ES-I3 (cell line): ENCODE measurements around the gene ABCB1.

ENCODE experiments used
- H3K36me3 ChIP-seq: 2 replicates; pipeline ENCODE4 v1.6.1; 2013; ENCODE audit warnings: mild to moderate bottlenecking, low read length, control low read depth, moderate library complexity; ENCODE audit not compliant: insufficient read depth
- H3K4me1 ChIP-seq: 2 replicates; pipeline ENCODE4 v1.6.1; 2013; ENCODE audit warnings: mild to moderate bottlenecking, control low read depth, low read length; ENCODE audit not compliant: insufficient read depth
- H3K9ac ChIP-seq: 2 replicates; pipeline ENCODE4 v1.6.1; 2013; ENCODE audit warnings: low read depth, mild to moderate bottlenecking, low read length, moderate library complexity
- H3K9me3 ChIP-seq: 2 replicates; pipeline ENCODE4 v1.6.1; 2013; ENCODE audit warnings: mild to moderate bottlenecking, low read length, moderate library complexity; ENCODE audit not compliant: control insufficient read depth, insufficient read depth

ABCB1 gene

GRCh38 chr7:87600130-87601124, at the start of gene ABCB1:
Gene ABCB1 (minus strand): TSS chr7:87600884. CDS start chr7:87600184, 700 bp downstream.
- Histone ChIP-seq H3K36me3 (no peaks in the 10 kb centered on the region), H3K9me3 (no peaks in the 10 kb centered on the region), H3K9ac (peak within 1 kb of the TSS; percentile 77; the same call in 1 of the 2 replicates), H3K4me1 (no peaks in the 10 kb centered on the region)

GRCh38 chr7:87648316-87648715, 47.6 kb upstream of the ABCB1 start:
- no peaks in the 10 kb centered on the region for H3K9me3 ChIP-seq

GRCh38 chr7:87645446-87645845, 44.8 kb upstream of the ABCB1 start:
- Histone ChIP-seq H3K36me3 (no peaks in the 10 kb centered on the region), H3K9ac (no peak overlapping the region), H3K4me1 (no peaks in the 10 kb centered on the region), H3K9me3 (no peaks in the 10 kb centered on the region)

More at GRCh38 chr7:87648316-87648715, 47.6 kb upstream of the ABCB1 start:
- Histone ChIP-seq H3K4me1 (no peaks in the 10 kb centered on the region), H3K9ac (no peak overlapping the region), H3K36me3 (no peaks in the 10 kb centered on the region)

- Histone ChIP-seq H3K9me3 (no peaks in the 10 kb centered on the region), H3K36me3 (no peaks in the 10 kb centered on the region), H3K4me1 (no peaks in the 10 kb centered on the region), H3K9ac (no peak overlapping the region)
Measured at GRCh38 chr7:87635921-87636320, 35.2 kb upstream of the ABCB1 start.

- Histone ChIP-seq H3K9me3 (no peaks in the 10 kb centered on the region), H3K9ac (peak overlapping the region; percentile 72; the same call in 1 of the 2 replicates), H3K36me3 (no peaks in the 10 kb centered on the region), H3K4me1 (no peaks in the 10 kb centered on the region)
Measured at GRCh38 chr7:87628780-87629569, 28.3 kb upstream of the ABCB1 start.

- H3K36me3 ChIP-seq = no peaks in the 10 kb centered on the region
- no peaks in the 10 kb centered on the region for H3K9me3 ChIP-seq
- peak overlapping the region; percentile 72; the same call in 1 of the 2 replicates for H3K9ac ChIP-seq
Measured at GRCh38 chr7:87627634-87627994, 26.9 kb upstream of the ABCB1 start.

GRCh38 chr7:87625101-87625500, 24.4 kb upstream of the ABCB1 start:
- Histone ChIP-seq H3K4me1 (no peaks in the 10 kb centered on the region), H3K9me3 (no peaks in the 10 kb centered on the region), H3K9ac (no peak overlapping the region)

More at GRCh38 chr7:87627634-87627994, 26.9 kb upstream of the ABCB1 start:
- H3K4me1 ChIP-seq = no peaks in the 10 kb centered on the region

GRCh38 chr7:87624628-87625027, 23.9 kb upstream of the ABCB1 start:
- Histone ChIP-seq H3K4me1 (no peaks in the 10 kb centered on the region), H3K9ac (no peak overlapping the region), H3K36me3 (no peaks in the 10 kb centered on the region), H3K9me3 (no peaks in the 10 kb centered on the region)

More at GRCh38 chr7:87625101-87625500, 24.4 kb upstream of the ABCB1 start:
- H3K36me3 ChIP-seq = no peaks in the 10 kb centered on the region

GRCh38 chr7:87615197-87615596, 14.5 kb upstream of the ABCB1 start:
- no peaks in the 10 kb centered on the region for H3K36me3 ChIP-seq
- no peaks in the 10 kb centered on the region for H3K9me3 ChIP-seq
- H3K4me1 ChIP-seq = no peaks in the 10 kb centered on the region
- no peak overlapping the region for H3K9ac ChIP-seq

- Histone ChIP-seq H3K4me1 (no peaks in the 10 kb centered on the region), H3K9ac (no peak overlapping the region), H3K36me3 (no peaks in the 10 kb centered on the region), H3K9me3 (no peaks in the 10 kb centered on the region)
Measured at GRCh38 chr7:87609916-87610315, 9.2 kb upstream of the ABCB1 start.

GRCh38 chr7:87608431-87608830, 7.7 kb upstream of the ABCB1 start:
- H3K36me3 ChIP-seq = no peaks in the 10 kb centered on the region
- no peaks in the 10 kb centered on the region for H3K9me3 ChIP-seq
- no peaks in the 10 kb centered on the region for H3K4me1 ChIP-seq
- H3K9ac ChIP-seq = no peak overlapping the region

- Histone ChIP-seq H3K4me1 (no peaks in the 10 kb centered on the region), H3K36me3 (no peaks in the 10 kb centered on the region), H3K9ac (no peak overlapping the region), H3K9me3 (no peaks in the 10 kb centered on the region)
Measured at GRCh38 chr7:87604264-87604663, 3.6 kb upstream of the ABCB1 start.

- no peaks in the 10 kb centered on the region for H3K9me3 ChIP-seq
- H3K36me3 ChIP-seq = no peaks in the 10 kb centered on the region
- H3K4me1 ChIP-seq = no peaks in the 10 kb centered on the region
- no peak overlapping the region for H3K9ac ChIP-seq
Measured at GRCh38 chr7:87599336-87599735, 1.3 kb downstream of the ABCB1 start.

- Histone ChIP-seq H3K9me3 (no peaks in the 10 kb centered on the region), H3K4me1 (no peaks in the 10 kb centered on the region), H3K9ac (no peak overlapping the region), H3K36me3 (no peaks in the 10 kb centered on the region)
Measured at GRCh38 chr7:87598234-87599009, 2.3 kb downstream of the ABCB1 start.
